Measurements from ENCODE around the gene WDR35. TPM values are rescaled to one million over a fixed set of nuclear protein-coding genes. Genes with fewer than 3 reads are reported as not detected.

WDR35 gene
- total and polyA plus RNA-seq, 2 of the 4 experiments (the other 2 are of a cell fraction), result 3.4 to 8.1 TPM

GRCh38 chr2:19991895-19992294 lies 2.0 kb upstream of the WDR35 start:
- TF ChIP-seq MAFK (IDR thresholded peaks at IDR 0.05; ENCODE audit: low read depth, low read length), result peak; percentile 100
- no peak for TF ChIP-seq CTCF (conservative IDR thresholded peaks at IDR 0.05; ENCODE audit: low read depth, low read length)
- no peak for TF ChIP-seq MXI1 (IDR thresholded peaks at IDR 0.05; ENCODE audit: borderline replicate concordance, low read depth, low read length)
- peaks cover 2% of the 10 kb centered on the region; the same call in 1 of the 2 replicates for H3K4me1 ChIP-seq (ENCODE audit: control insufficient read depth, insufficient read depth, low read length)
- whole genome bisulfite sequencing, 2 experiments (ENCODE audit: extremely low coverage in 2 of 2, insufficient read length in 1 of 2), result no CpG with 5 or more reads among the region's 1 CpG
- H4K91ac ChIP-seq (ENCODE audit: insufficient read depth, low read depth, low read length), result no peak overlapping the region
- no peak overlapping the region for H3K4me3 ChIP-seq (ENCODE audit: insufficient read depth, low read depth, low read length)
- dilution Hi-C loops (cut with HindIII; ENCODE audit: low sequenced_read_pairs, unreplicated experiment), result no loop called here
- H3K4me2 ChIP-seq (ENCODE audit: low read depth, low read length), result no peak overlapping the region
- no peak overlapping the region for H2BK5ac ChIP-seq (ENCODE audit: low read depth, low read length, poor library complexity, severe bottlenecking)
- in situ Hi-C loops (cut with MboI; ENCODE audit: low sequenced_read_pairs), result no loop called here
- no peak overlapping the region for H4K5ac ChIP-seq (ENCODE audit: low read depth, low read length)
- H3K27me3 ChIP-seq (ENCODE audit: control insufficient read depth, insufficient read depth, low read length), result no peaks in the 10 kb centered on the region
- no peak overlapping the region for H3K18ac ChIP-seq (ENCODE audit: low read depth, low read length)
- no peak overlapping the region for H2BK15ac ChIP-seq (ENCODE audit: low read depth, low read length)
- H2BK120ac ChIP-seq (ENCODE audit: low read depth, low read length), result no peak overlapping the region
- no TSS peak for BruUV-seq (replicated peaks)
- H3K9me3 ChIP-seq (ENCODE audit: control insufficient read depth, insufficient read depth, low read length), result no peaks in the 10 kb centered on the region
- no peak for ATAC-seq (ENCODE audit: low read depth)
- no peak overlapping the region for H2AFZ ChIP-seq (replicated peaks; ENCODE audit: low read length, poor library complexity)
- H2AK9ac ChIP-seq (replicated peaks; ENCODE audit: low read depth, low read length, poor library complexity), result no peak overlapping the region
- no peak overlapping the region for H2BK20ac ChIP-seq (ENCODE audit: low read depth, low read length)
- no peaks in the 10 kb centered on the region for H3K36me3 ChIP-seq (ENCODE audit: control insufficient read depth, insufficient read depth, low read length)
- H4K8ac ChIP-seq (ENCODE audit: low read depth in 2 of 2, low read length in 2 of 2), result no peak overlapping the region
- H3K9ac ChIP-seq (ENCODE audit: low read depth, low read length), result no peak overlapping the region
- H3K27ac ChIP-seq (ENCODE audit: insufficient read depth, low read length), result no peak overlapping the region
- H3K56ac ChIP-seq (ENCODE audit: extremely low read depth, insufficient read depth, low read length), result no peak overlapping the region
- no peak overlapping the region for H3K4ac ChIP-seq (ENCODE audit: low read depth, low read length)
- no peaks in the 10 kb centered on the region for H4K20me1 ChIP-seq (ENCODE audit: insufficient read depth, low read length)
- ChIA-PET POLR2A (ENCODE audit: unreplicated experiment) (no interaction called here), CTCF (interaction anchor here (0.6 to 0.7 kb wide), 2 partner anchors 11 to 866 kb away, joined by 3 to 8 read pairs; no protein-coding TSS in a partner anchor)
- intact Hi-C loops (cut with micrococcal nuclease), result loop anchor here (2.0 kb wide), 1 partner anchor 35 kb away; no protein-coding TSS in a partner anchor
- no peaks in the 10 kb centered on the region for H3K9me1 ChIP-seq (ENCODE audit: insufficient read depth, low read length)
- H3K14ac ChIP-seq (replicated peaks; ENCODE audit: low read depth, low read length), result no peak overlapping the region
- H3K79me1 ChIP-seq (ENCODE audit: low read depth in 1 of 2, low read length in 2 of 2), result peaks cover 8 to 20% of the 10 kb centered on the region in 2 experiments
- no peak for DNase-seq
- H3K23ac ChIP-seq (ENCODE audit: low read depth, low read length), result no peak overlapping the region
- no peak overlapping the region for H2AK5ac ChIP-seq (ENCODE audit: low read depth, low read length)
